ENCODE measurements around the gene S100G. TPM values are rescaled to one million over a fixed set of nuclear protein-coding genes. Genes with fewer than 3 reads are reported as not detected.
A peak's percentile ranks its signal among the peaks of the same experiment; 100 is the strongest.

Gene S100G
- polyA plus RNA-seq, 2 of the 4 experiments (the other 2 are of a cell fraction) = not detected

- no peaks in the 10 kb centered on the region for H3K9me3 ChIP-seq
- H3K4me3 ChIP-seq = no peak overlapping the region
- no peak overlapping the region for H3K4me2 ChIP-seq
- no peak for TF ChIP-seq HOXB5 (CRISPR knock-in tag; IDR thresholded peaks at IDR 0.05)
- TF ChIP-seq MYC (IDR thresholded peaks at IDR 0.05; ENCODE audit: borderline replicate concordance, low read length) = no peak
- TF ChIP-seq RAD21 (conservative IDR thresholded peaks at IDR 0.05 in 1 of 2, IDR thresholded peaks at IDR 0.05 in 1 of 2) = 0 out of 5 replicates have a peak, but pooled peaks of 1 of the 2 experiments have one; percentile 8
- no peak for ATAC-seq
- ChIA-PET CTCF (interaction anchor here (0.6 to 2.8 kb wide), 11 partner anchors 10 to 734 kb away, joined by 3 to 16 read pairs (median 3); partner anchors contain the start of genes GRPR and S100G), POLR2A (no interaction called here)
- H3K4me1 ChIP-seq = no peaks in the 10 kb centered on the region; the same call in 2 of the 3 replicates
- FAIRE-seq = peak; percentile 23
- WGBS (ENCODE audit: missing lambda C conversion rate) = 96% methylated on average over 5 of the region's 5 CpGs
- H3K27ac ChIP-seq = no peak overlapping the region
- no peak for DNase-seq (ENCODE audit: low read depth in 1 of 2, low spot score in 1 of 2)
Observed at GRCh38 chrX:16664074-16664473, 14.1 kb downstream of the S100G start.

GRCh38 chrX:16664626-16665025 lies 14.7 kb downstream of the S100G start:
- Histone ChIP-seq H3K4me1 (no peaks in the 10 kb centered on the region; the same call in 2 of the 3 replicates), H3K4me3 (no peak overlapping the region), H3K9me3 (no peaks in the 10 kb centered on the region), H3K27ac (no peak overlapping the region), H3K4me2 (no peak overlapping the region)
- WGBS (ENCODE audit: missing lambda C conversion rate) = 71% methylated on average over 2 of the region's 2 CpGs
- DNase-seq (ENCODE audit: low read depth in 1 of 2, low spot score in 1 of 2) (no peak), ATAC-seq (no peak), FAIRE-seq (no peak)
- ChIA-PET CTCF (interaction anchor here (0.6 to 2.8 kb wide), 9 partner anchors 9 to 735 kb away, joined by 3 to 16 read pairs (median 4); partner anchors contain the start of gene S100G), POLR2A (no interaction called here)
- TF ChIP-seq CHD2 (IDR thresholded peaks at IDR 0.05; ENCODE audit: low read length, partially characterized antibody) (no peak), RAD21 (conservative IDR thresholded peaks at IDR 0.05 in 1 of 2, IDR thresholded peaks at IDR 0.05 in 1 of 2) (peak in 1 of 2 experiments; percentile 9; a peak in 1 of 5 replicates), KDM1A (IDR thresholded peaks at IDR 0.05; ENCODE audit: low read depth) (no peak), HDAC2 (IDR thresholded peaks at IDR 0.05) (no peak), HOXB13 (CRISPR knock-in tag; IDR thresholded peaks at IDR 0.05; ENCODE audit: low read depth) (no peak)
- TF ChIP-seq, protein P1, sequence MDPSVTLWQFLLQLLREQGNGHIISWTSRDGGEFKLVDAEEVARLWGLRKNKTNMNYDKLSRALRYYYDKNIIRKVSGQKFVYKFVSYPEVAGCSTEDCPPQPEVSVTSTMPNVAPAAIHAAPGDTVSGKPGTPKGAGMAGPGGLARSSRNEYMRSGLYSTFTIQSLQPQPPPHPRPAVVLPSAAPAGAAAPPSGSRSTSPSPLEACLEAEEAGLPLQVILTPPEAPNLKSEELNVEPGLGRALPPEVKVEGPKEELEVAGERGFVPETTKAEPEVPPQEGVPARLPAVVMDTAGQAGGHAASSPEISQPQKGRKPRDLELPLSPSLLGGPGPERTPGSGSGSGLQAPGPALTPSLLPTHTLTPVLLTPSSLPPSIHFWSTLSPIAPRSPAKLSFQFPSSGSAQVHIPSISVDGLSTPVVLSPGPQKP (IDR thresholded peaks at IDR 0.05; ENCODE audit: low read depth, low read length) = no peak

DNA sequence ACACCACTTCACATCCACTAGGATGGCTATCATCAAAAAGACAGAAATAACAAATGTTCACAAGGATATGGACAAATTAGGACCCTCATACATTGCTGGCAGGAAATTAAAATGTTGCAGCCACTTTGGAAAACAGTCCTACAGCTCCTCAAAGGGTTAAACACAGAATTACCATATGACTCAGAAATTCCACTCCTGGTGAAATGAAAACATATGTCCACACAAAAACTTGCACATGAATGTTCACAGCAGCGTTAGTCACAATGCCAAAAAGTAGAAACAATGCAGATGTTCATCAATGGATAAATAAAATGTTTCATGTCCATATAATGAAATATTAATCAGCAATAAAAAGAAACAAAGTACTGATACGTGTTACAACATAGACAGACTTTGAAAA lies 15.1 kb downstream of the S100G start:
- no peak overlapping the region for H3K4me2 ChIP-seq
- H3K9me3 ChIP-seq = no peaks in the 10 kb centered on the region
- POLR2A ChIA-PET = no interaction called here
- no peak for ATAC-seq
- TF ChIP-seq MYC (IDR thresholded peaks at IDR 0.05; ENCODE audit: borderline replicate concordance, low read length) = no peak
- no peak for TF ChIP-seq HOXA7 (CRISPR knock-in tag; IDR thresholded peaks at IDR 0.05)
- no peak for TF ChIP-seq ZSCAN20 (CRISPR knock-in tag; IDR thresholded peaks at IDR 0.05)
- no peak for TF ChIP-seq FOSL2 (IDR thresholded peaks at IDR 0.05)
- TF ChIP-seq FOSL2 (CRISPR knock-in tag; IDR thresholded peaks at IDR 0.05) = no peak
- TF ChIP-seq KDM5A (IDR thresholded peaks at IDR 0.05) = no peak
- TF ChIP-seq CHD2 (IDR thresholded peaks at IDR 0.05; ENCODE audit: low read length, partially characterized antibody) = no peak
- no peak for TF ChIP-seq RFX5 (IDR thresholded peaks at IDR 0.05)
- no peak for TF ChIP-seq MAFK (IDR thresholded peaks at IDR 0.05; ENCODE audit: partially characterized antibody)
- no peak for TF ChIP-seq CBX2 (IDR thresholded peaks at IDR 0.05; ENCODE audit: borderline replicate concordance, low read depth)
- TF ChIP-seq CEBPB (IDR thresholded peaks at IDR 0.05) = no peak
- TF ChIP-seq SREBF2 (IDR thresholded peaks at IDR 0.05) = no peak
- TF ChIP-seq RCOR1 (IDR thresholded peaks at IDR 0.05; ENCODE audit: low read depth, low read length) = no peak
- no peak for TF ChIP-seq TP53 (CRISPR knock-in tag; IDR thresholded peaks at IDR 0.05)
- no peak for TF ChIP-seq RAD21 (conservative IDR thresholded peaks at IDR 0.05 in 1 of 2, IDR thresholded peaks at IDR 0.05 in 1 of 2)
- no peak for TF ChIP-seq EP300 (IDR thresholded peaks at IDR 0.05)
- TF ChIP-seq NFE2L2 (conservative IDR thresholded peaks at IDR 0.05; ENCODE audit: low read length) = no peak
- no peak for TF ChIP-seq NR3C1 (IDR thresholded peaks at IDR 0.05)
- TF ChIP-seq HES2 (IDR thresholded peaks at IDR 0.05) = no peak
- H3K4me3 ChIP-seq = no peak overlapping the region
- H3K4me1 ChIP-seq = no peaks in the 10 kb centered on the region
- CTCF ChIA-PET = interaction anchor here (0.6 to 2.8 kb wide), 6 partner anchors 9 to 734 kb away, joined by 3 to 16 read pairs (median 4); partner anchors contain the start of gene S100G
- no peak for DNase-seq (ENCODE audit: low read depth in 1 of 2, low spot score in 1 of 2)
- 57% methylated on average over 2 of the region's 2 CpGs for WGBS (ENCODE audit: missing lambda C conversion rate)
- no peak overlapping the region for H3K27ac ChIP-seq
- FAIRE-seq = peak; percentile 32
